HG02840 (cell line): ENCODE results near the gene ZNF384.
A peak's percentile ranks its signal among the peaks of the same experiment; 100 is the strongest.
"Not testable (repeated sequence)": the region's sequence is repeated elsewhere in the genome, so short reads cannot be mapped to it uniquely, and the experiment has no call there.

Source experiments
- ATAC-seq: cut with Tn5 transposase; IDR thresholded peaks from one replicate; pipeline ENCODE4 v1.9.1; 2021; ENCODE audit warnings: mild to moderate bottlenecking, moderate library complexity, moderate number of reproducible peaks; ENCODE audit not compliant: unreplicated experiment, low FRiP score

ZNF384 gene

GRCh38 chr12:6688999-6689882 is at the start of gene ZNF384:
ZNF384 (minus strand) TSS chr12:6689375; CDS start chr12:6679520, 9,855 bp downstream.
- peak; percentile 87 for ATAC-seq

- ATAC-seq, result no peak
These were observed 47.6 kb upstream of the ZNF384 start for GRCh38 chr12:6736754-6737153.

- ATAC-seq, result no peak
These were observed 46.4 kb upstream of the ZNF384 start for GRCh38 chr12:6735448-6736191.

GRCh38 chr12:6734506-6735387 is 45.6 kb upstream of the ZNF384 start:
- ATAC-seq, result no peak

- ATAC-seq, result no peak
These were observed 41.0 kb upstream of the ZNF384 start for GRCh38 chr12:6730169-6730568.

GRCh38 chr12:6729186-6729585 is 40.0 kb upstream of the ZNF384 start:
- ATAC-seq, result no peak

- ATAC-seq, result no peak
These were observed 36.2 kb upstream of the ZNF384 start for GRCh38 chr12:6725350-6725749.

- no peak for ATAC-seq
These were observed 35.2 kb upstream of the ZNF384 start for GRCh38 chr12:6724409-6724797.

GRCh38 chr12:6723607-6724408 is 34.6 kb upstream of the ZNF384 start, which contains the start of gene COPS7A:
COPS7A (plus strand) TSS chr12:6724046; CDS start chr12:6724657, 611 bp downstream.
- ATAC-seq, result peak; percentile 90

GRCh38 chr12:6722863-6723262 is 33.7 kb upstream of the ZNF384 start:
- no peak for ATAC-seq

- no peak for ATAC-seq
These were observed 27.8 kb upstream of the ZNF384 start for GRCh38 chr12:6716874-6717437.

- not testable (repeated sequence) for ATAC-seq
These were observed 27.1 kb upstream of the ZNF384 start for GRCh38 chr12:6716031-6716873.

GRCh38 chr12:6708960-6709394 is 19.8 kb upstream of the ZNF384 start:
- ATAC-seq, result no peak

GRCh38 chr12:6708351-6708750 is 19.2 kb upstream of the ZNF384 start:
- ATAC-seq, result not testable (repeated sequence)

GRCh38 chr12:6703631-6704030 is 14.5 kb upstream of the ZNF384 start:
- no peak for ATAC-seq

- ATAC-seq, result no peak
These were observed 12.0 kb upstream of the ZNF384 start for GRCh38 chr12:6701078-6701768.

GRCh38 chr12:6700646-6701051 is 11.5 kb upstream of the ZNF384 start, which contains the start of gene PIANP:
PIANP (minus strand) TSS chr12:6700815; CDS start chr12:6698061, 2,754 bp downstream.
- ATAC-seq, result no peak
